Stimulated activated CD8-positive, alpha-beta memory T cell treated with anti-CD3 and anti-CD28 coated beads, Interleukin-7, amount 100 ng/mL, for 48 hours (primary cell): Measurements from ENCODE around the gene LMX1B.
"Not testable (repeated sequence)": the region's sequence is repeated elsewhere in the genome, so short reads cannot be mapped to it uniquely, and the experiment has no call there.

ENCODE experiments used
- DNase-seq, 2 donors: peaks; one replicate each; pipeline ENCODE4 v3.0.0-alpha.2; 2020; ENCODE audit warnings: low read depth in 1 of 2; ENCODE audit errors: extremely low read depth in 1 of 2

LMX1B gene

DNA sequence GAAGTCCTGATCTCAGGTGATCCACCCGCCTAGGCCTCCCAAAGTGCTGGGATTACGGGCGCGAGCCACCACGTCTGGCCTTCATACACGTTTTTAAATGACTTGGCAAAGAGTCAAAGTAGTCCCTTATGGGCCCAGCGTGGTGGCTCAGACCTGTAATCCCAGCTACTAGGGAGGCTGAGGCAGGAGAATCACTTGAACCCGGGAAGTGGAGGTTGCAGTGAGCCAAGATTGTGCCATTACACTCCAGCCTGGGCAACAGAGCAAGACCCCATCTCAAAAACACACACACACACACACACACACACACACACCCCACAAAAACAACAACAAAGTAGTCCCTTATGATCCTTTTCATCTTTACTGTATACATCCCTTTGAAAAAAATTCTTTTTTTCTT is 116.9 kb downstream of the LMX1B start:
- not testable (repeated sequence) for DNase-seq

DNA sequence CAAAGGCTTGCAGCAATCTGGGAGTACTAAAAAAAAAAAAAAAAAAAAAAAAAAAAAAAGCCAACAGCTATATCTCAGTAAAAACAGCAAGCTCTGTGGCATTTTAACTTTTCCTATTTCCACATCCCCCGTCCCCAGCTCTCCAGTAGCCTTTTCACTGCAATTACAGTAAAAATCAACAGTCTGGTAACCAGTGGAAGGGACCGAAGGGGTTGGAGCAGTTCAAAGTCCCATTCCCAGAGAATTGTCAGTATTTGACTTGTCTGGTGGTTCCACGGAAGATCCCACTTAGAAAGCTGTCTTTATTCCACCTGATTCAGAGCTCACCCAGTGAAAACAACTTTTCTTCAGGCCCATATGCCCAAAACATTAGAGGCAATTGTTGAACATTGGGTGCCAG is 119.3 kb downstream of the LMX1B start:
- DNase-seq = no peak

- no peak for DNase-seq
Measured at GRCh38 chr9:126734877-126735276, 121.1 kb downstream of the LMX1B start.

GRCh38 chr9:126735482-126735881 is 121.8 kb downstream of the LMX1B start:
- no peak for DNase-seq

DNA sequence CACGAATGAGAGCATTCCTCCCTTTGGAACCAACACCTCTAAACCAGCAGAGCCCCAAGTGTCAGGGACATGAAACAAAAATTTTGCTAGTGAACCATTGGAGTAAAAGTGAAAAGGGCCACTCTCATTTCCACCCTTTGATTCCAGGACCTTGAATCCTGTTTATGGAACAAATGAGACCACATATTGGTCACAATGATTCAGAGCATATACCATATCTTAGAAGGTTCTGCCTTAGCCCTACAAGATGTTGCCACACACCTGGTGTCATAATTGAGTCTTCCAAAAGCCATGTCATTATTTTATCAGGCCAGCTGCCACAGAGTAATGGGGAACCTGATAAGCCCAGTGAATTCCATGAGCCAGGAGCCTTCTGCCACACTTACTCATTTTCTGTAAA is 124.8 kb downstream of the LMX1B start:
- no peak for DNase-seq

- DNase-seq = no peak
Measured at GRCh38 chr9:126743041-126743440, 129.3 kb downstream of the LMX1B start.

DNA sequence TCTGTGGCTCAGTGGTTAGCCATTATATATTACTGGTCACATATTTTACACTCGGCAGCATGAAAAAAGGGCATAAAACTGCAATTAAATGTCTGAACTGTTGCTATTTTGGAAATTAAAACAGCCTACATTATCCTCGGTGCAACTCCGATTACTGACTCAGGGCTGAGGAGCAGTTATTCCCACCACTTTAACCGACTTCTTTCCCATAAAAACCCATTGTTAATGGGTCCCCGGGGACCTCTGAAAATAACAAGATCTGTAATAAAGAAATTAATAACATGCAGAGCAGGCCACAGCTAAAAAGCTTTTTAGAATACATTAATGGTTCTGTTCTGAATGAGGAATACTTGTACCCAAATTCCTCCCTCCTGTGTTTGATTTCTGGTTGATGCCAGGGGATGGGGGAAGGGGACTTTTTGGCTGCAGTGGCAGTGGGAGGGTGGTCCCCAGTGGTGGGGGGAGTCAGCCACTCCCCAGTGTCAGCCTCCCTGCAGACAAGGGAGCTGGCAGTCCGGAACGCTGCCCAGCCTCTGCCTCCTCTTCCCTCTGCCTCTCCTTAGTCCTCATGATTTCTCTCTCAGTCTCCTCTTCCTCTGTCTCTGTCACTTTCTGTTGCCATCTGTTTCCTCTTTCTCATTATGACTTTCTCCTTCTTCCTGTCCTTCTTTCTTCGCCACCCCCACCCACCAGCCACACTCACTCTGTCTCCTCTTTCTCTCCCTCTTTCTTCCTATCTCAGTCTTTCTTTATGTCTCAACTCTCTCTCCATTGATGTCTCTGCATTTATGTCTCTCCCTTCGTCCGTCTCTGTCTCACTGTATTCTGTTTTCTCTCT is 132.1 kb downstream of the LMX1B start:
- no peak for DNase-seq
